Ovary (tissue), 9 donors: Measurements from ENCODE around the gene SIPA1L3. TPM values are rescaled to one million over a fixed set of nuclear protein-coding genes. Genes with fewer than 3 reads are reported as not detected.
"Not testable (repeated sequence)": the region's sequence is repeated elsewhere in the genome, so short reads cannot be mapped to it uniquely, and the experiment has no call there.

Experiments
- DNase-seq, 5 donors: peaks; one replicate each; pipeline ENCODE4 v3.0.0-alpha.2; 2019 to 2020
- H3K27ac ChIP-seq, 2 donors: fragments of 200-600 bp; one replicate each; pipeline versions ENCODE4 v1.5.1 to v1.8.0; 2019 to 2022
- H3K27me3 ChIP-seq: fragments of 200-600 bp; one replicate; pipeline ENCODE4 v1.8.0; 2022
- H3K36me3 ChIP-seq: fragments of 200-600 bp; sonication (generic); one replicate; pipeline ENCODE4 v1.5.1; 2019
- H3K4me1 ChIP-seq: one replicate; pipeline ENCODE4 v1.8.1; 2013; ENCODE audit warnings: mild to moderate bottlenecking, moderate library complexity; ENCODE audit not compliant: insufficient read depth
- H3K4me3 ChIP-seq: fragments of 200-600 bp; sonication (generic); one replicate; pipeline ENCODE4 v1.5.1; 2017
- H3K9me3 ChIP-seq, 2 donors: fragments of 200-600 bp in 1 of 2; sonication (generic) in 1 of 2; one replicate each; pipeline versions ENCODE4 v1.5.1 to v1.8.1; 2013 to 2019; ENCODE audit warnings: mild to moderate bottlenecking in 1 of 2, moderate library complexity in 1 of 2
- EP300 ChIP-seq: sonication (generic); formaldehyde crosslinking; IDR thresholded peaks from one replicate; pipeline ENCODE4 v1.6.1; 2017; ENCODE audit warnings: antibody characterized with exemption
- POLR2A ChIP-seq: fragments of 450-650 bp; IDR thresholded peaks from one replicate; pipeline ENCODE4 v1.6.1; 2017; ENCODE audit warnings: antibody characterized with exemption, mild to moderate bottlenecking, moderate library complexity
- WGBS, 3 donors: extraction: QIAGEN DNeasy Blood & Tissue Kit in 1 of 3; methylation state at CpG; one replicate each; pipeline versions ENCODE4 v1.1.5 to v1.1.7; 2013 to 2017; 5-methylcytosine and 5-hydroxymethylcytosine counted together
- intact Hi-C, 4 donors: fragments of 100-400 bp; cut with DNase I; formaldehyde crosslinking; loops; one replicate each; pipeline versions ENCODE4 v1.11.0 to v1.15.1; 2022 to 2023
- polyA plus RNA-seq, 2 donors: library from polyadenylated mRNA; stranded (reverse); fragments of 200-250 nt in 1 of 2; fragments of 350-450 nt in 1 of 2; fragmentation: Illumina TruSeq in 1 of 2; extraction: RNeasy Lipid Tissue Mini Kit (QIAGEN cat#74804) in 1 of 2; gene quantifications; one replicate each; pipeline ENCODE4 v1.2.3, GENCODE V29; 2013 to 2014
- total RNA-seq, 7 donors: library from RNA; depleted of rRNA in 2 of 7; stranded (reverse); fragments of >200 nt in 2 of 7; fragmentation: NEBNext Ultra II Directional in 3 of 7; extraction: Animal tissue kit (Norgen Biotek cat#: 25700) in 3 of 7; gene quantifications; one replicate each; pipeline versions ENCODE4 v1.1.0 to v1.2.4, GENCODE V29; 2016 to 2023
- TF ChIP-seq, protein P1 (sequence below), 3 donors: fragments of 450-650 bp in 2 of 3; fragments of 200-600 bp in 1 of 3; IDR thresholded peaks; one replicate each; pipeline versions ENCODE4 v1.5.1 to v1.8.0; 2016 to 2022; ENCODE audit warnings: antibody characterized with exemption in 3 of 3, mild to moderate bottlenecking in 1 of 3
- donor health status: DM: no; HTN: no; CAD: no; lungs with moderate emphysema.
- donor health status: DM: no; HTN: no; CAD: no.
- donor health status: Bipolar disorder and iron deficiency.
- donor health status: DM: yes; HTN: yes; CAD: no.
- donor health status: DM: no; HTN: no; CAD: no.
- donor health status: DM: yes; HTN: yes; CAD: no.

Gene SIPA1L3
- total and polyA plus RNA-seq, 9 donors = 4.5 to 27.9 (median 18.2) TPM

DNA sequence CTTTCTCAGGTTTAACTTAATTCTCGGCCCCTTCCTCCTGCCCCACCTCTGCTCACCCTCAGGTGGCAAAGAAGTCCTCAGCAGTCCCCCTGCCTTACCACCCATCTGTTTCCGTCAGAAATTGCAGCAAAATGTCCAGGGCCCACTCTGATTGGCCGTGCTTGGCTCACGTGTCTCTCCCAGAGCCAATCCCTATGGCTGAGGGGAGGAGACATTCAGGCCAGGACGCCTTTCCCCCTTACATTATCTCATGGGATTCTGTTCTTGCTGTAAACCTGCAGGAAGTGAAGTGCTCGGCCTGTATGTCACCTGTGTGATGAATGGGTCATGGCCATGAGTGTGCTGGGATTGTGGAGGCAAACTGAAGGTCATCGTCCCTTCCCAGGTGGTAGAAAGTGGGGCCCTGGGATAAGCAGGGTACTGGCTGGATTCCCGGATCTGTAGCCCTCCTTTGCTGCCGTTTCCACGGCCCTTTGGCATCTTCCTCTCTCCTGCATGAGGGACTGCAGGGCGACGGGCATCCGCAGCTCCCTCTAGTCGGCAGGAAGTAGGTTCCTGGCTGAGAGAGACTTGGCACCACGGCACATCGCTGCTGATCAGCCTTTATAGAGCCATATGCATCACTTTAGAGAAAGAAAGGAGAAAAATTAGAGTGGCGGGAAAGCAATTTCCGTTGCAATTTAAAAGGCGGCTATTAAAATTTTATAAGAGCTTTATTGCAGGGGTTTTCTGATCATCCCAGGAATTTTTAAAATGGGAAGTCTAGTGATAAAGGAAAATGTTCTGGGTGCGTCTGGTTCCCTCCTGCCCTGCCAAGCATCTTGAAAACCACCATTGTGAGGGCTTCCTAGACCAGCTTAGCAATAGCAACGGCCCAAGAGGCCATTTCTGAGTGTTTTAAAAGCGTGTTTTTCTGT is 118.2 kb downstream of the SIPA1L3 start:
- Histone ChIP-seq H3K9me3 (no peaks in the 10 kb centered on the region), H3K27me3 (no peaks in the 10 kb centered on the region), H3K4me3 (no peak overlapping the region), H3K4me1 (no peaks in the 10 kb centered on the region), H3K27ac (no peak overlapping the region), H3K36me3 (no peaks in the 10 kb centered on the region)
- intact Hi-C loops = no loop called here
- DNase-seq = no peak
- TF ChIP-seq, protein P1, sequence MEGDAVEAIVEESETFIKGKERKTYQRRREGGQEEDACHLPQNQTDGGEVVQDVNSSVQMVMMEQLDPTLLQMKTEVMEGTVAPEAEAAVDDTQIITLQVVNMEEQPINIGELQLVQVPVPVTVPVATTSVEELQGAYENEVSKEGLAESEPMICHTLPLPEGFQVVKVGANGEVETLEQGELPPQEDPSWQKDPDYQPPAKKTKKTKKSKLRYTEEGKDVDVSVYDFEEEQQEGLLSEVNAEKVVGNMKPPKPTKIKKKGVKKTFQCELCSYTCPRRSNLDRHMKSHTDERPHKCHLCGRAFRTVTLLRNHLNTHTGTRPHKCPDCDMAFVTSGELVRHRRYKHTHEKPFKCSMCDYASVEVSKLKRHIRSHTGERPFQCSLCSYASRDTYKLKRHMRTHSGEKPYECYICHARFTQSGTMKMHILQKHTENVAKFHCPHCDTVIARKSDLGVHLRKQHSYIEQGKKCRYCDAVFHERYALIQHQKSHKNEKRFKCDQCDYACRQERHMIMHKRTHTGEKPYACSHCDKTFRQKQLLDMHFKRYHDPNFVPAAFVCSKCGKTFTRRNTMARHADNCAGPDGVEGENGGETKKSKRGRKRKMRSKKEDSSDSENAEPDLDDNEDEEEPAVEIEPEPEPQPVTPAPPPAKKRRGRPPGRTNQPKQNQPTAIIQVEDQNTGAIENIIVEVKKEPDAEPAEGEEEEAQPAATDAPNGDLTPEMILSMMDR (IDR thresholded peaks at IDR 0.05) = no peak
- TF ChIP-seq EP300 = no peak
- TF ChIP-seq POLR2A = no peak
- 82 to 84% (median 83%) methylated on average over 22 of the region's 22 CpGs for WGBS, 3 donors

DNA sequence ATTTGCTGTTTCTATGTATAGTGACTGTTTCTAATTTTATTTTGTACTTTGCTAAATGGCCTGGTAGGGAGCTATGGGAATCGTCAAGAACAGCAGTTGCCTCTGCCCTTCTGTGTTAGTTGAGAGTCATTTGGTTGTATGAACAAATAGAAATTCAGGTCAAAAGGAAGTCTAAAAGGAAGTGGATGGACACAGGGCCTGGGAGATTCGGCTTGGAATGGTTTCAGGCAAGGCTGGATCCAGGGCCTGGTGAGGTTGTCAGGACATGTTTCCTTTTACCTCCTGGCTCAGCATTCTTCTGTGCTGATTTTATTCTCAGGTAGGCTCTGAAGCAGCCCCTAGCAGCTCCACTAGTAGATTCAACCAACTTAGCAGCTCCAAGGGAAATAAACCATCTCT is 118.9 kb downstream of the SIPA1L3 start:
- H3K4me1 ChIP-seq = no peaks in the 10 kb centered on the region
- H3K27me3 ChIP-seq = no peaks in the 10 kb centered on the region
- no peaks in the 10 kb centered on the region for H3K9me3 ChIP-seq
- no peak overlapping the region for H3K4me3 ChIP-seq
- intact Hi-C loops = no loop called here
- 84 to 88% (median 85%) methylated on average over 2 of the region's 2 CpGs for WGBS, 3 donors
- no peaks in the 10 kb centered on the region for H3K36me3 ChIP-seq
- TF ChIP-seq POLR2A = no peak
- TF ChIP-seq, protein P1 (IDR thresholded peaks at IDR 0.05) = no peak
- TF ChIP-seq EP300 = no peak
- DNase-seq = no peak
- H3K27ac ChIP-seq = no peak overlapping the region

DNA sequence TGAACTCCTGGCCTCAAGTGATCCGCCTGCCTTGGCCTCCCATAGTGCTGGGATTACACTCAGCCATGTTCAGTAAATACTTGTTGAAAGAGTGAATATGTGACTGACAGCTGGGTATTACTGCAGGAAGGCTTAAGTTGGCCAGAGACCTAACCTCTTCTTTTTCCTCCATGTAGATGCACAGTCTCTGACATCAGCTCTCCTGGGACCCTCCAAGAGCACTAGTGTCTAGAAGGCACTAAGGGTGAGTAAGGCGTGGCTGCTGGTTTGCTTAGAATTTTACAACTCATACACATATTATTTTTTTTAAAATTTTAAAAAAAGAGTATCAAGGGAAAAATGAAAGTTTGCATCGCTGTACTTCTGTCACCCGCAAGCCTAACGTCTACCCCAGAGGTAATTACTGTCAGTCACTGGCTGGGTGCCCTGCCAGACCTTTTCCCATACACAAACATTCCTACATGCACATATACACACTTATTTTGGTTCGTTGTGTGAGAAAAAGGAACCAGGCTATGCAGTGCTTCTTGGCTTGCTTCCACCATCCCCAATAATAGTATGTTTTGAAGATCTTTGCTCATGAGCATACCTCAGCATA is 122.0 kb downstream of the SIPA1L3 start:
- Histone ChIP-seq H3K9me3 (no peaks in the 10 kb centered on the region), H3K27ac (no peak overlapping the region), H3K27me3 (no peaks in the 10 kb centered on the region), H3K36me3 (no peaks in the 10 kb centered on the region), H3K4me3 (no peak overlapping the region), H3K4me1 (no peaks in the 10 kb centered on the region)
- no peak for DNase-seq
- WGBS, 3 donors = 76 to 79% (median 77%) methylated on average over 6 of the region's 6 CpGs
- intact Hi-C loops = no loop called here
- TF ChIP-seq, protein P1 (IDR thresholded peaks at IDR 0.05) = no peak
- TF ChIP-seq EP300 = no peak
- TF ChIP-seq POLR2A = no peak

DNA sequence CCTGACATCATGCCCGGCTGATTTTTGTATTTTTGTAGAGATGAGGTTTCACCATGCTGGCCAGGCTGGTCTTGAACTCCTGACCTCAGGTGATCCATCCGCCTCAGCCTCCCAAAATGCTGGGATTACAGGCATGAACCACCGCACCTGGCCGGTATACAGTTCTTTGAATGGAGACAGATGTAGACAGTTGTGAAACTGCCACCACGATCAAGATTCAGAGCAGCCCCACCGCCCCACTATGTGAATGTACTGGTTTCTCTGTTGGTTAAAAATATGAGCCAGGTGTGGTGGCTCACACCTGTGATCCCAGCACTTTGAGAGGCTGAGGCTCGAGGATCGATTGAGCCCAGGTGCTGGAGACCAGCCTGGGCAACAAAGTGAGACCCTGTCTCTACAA is 123.0 kb downstream of the SIPA1L3 start:
- H3K9me3 ChIP-seq, H3K27me3 ChIP-seq, DNase-seq, H3K36me3 ChIP-seq, H3K4me3 ChIP-seq, H3K27ac ChIP-seq, H3K4me1 ChIP-seq, intact Hi-C loops: not testable (repeated sequence)
- 94 to 97% (median 97%) methylated on average over 8 of the region's 8 CpGs for WGBS, 3 donors
